ENCODE results near the gene ICAM1. TPM values are rescaled to one million over a fixed set of nuclear protein-coding genes. Genes with fewer than 3 reads are reported as not detected.
A peak's percentile ranks its signal among the peaks of the same experiment; 100 is the strongest.

Gene ICAM1
- total and polyA plus RNA-seq, 7 donors, result 5.4 to 33.1 (median 14.1) TPM

- TF ChIP-seq POLR2AphosphoS5 (IDR thresholded peaks at IDR 0.05) (no peak), EP300 (IDR thresholded peaks at IDR 0.05) (no peak), CTCF (IDR thresholded peaks at IDR 0.05) (no peak), POLR2A (IDR thresholded peaks at IDR 0.05) (no peak)
- H3K4me3 ChIP-seq, result peak overlapping the region; percentile 59 to 76 (median 68)
- H3K4me1 ChIP-seq, result peaks cover 0 to 33% (median 27%) of the 10 kb centered on the region in 4 donors
- WGBS, 2 donors, result 16 to 33% methylated on average over 18 of the region's 18 CpGs
- no peaks in the 10 kb centered on the region for H3K9me3 ChIP-seq
- H3K36me3 ChIP-seq, result peaks cover 25 to 34% (median 32%) of the 10 kb centered on the region in 4 donors
- peak overlapping the region; percentile 84 to 95 (median 91) for H3K27ac ChIP-seq
- DNase-seq, result no peak
- H3K27me3 ChIP-seq, result no peaks in the 10 kb centered on the region
- intact Hi-C loops (cut with DNase I), result loop anchor here (2.0 to 10.0 kb wide), 3 partner anchors 48 to 138 kb away; partner anchors contain the start of genes CDC37, DNMT1 and TYK2
Measured at GRCh38 chr19:10332158-10332964, 61.4 kb downstream of the ICAM1 start.

DNA sequence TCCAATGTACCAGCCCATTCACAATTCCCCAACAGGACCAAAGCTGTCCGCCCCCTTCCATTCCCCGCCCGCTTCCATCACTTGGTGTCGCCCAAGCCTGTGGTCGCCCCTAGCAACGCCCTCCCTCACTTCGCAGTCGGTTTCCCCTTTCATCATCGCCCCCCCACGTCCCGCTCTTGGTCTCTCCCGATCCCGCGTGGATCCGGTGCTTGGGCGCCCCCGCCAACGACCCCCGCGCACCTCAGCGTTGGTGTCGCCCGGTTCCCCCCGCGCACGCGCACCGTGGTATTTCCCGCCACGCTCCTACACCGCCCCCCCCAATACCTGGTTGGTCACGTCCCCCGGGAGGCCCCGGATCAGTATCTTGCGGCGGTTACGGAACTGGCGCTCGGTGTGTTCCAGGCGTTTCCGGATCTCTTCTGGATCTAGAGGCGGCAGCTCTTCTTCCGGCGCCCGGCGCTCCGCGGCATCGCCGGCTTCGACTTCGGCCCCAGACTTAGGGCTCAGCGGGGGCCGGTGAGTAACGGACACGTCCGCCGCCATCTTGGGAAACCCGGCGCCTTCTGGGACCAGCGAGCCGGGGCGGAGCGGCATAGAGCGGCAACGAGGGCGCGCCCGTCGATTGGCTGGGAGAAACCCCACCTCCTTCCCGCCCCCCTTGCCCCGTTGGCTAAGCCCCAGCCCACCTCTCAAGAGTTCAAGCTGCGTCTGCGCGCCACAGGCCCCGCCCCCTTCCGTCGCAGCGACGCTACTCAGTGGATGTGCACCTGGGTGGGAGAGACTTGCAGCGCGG, 62.2 kb downstream of the ICAM1 start, which contains the start of gene RAVER1:
TSS of gene RAVER1 (minus strand) at position 565 of the 793 bp plus-strand sequence. CDS start at position 543, 22 bp downstream.
- Histone ChIP-seq H3K27me3 (no peaks in the 10 kb centered on the region), H3K36me3 (peaks cover 17 to 26% (median 24%) of the 10 kb centered on the region in 4 donors), H3K4me1 (peaks cover 0 to 33% (median 27%) of the 10 kb centered on the region in 4 donors), H3K4me3 (peak within 1 kb of the TSS; percentile 59 to 76 (median 68)), H3K27ac (peak within 1 kb of the TSS; percentile 84 to 95 (median 91)), H3K9me3 (no peaks in the 10 kb centered on the region)
- TF ChIP-seq EP300 (IDR thresholded peaks at IDR 0.05) (no peak), POLR2A (IDR thresholded peaks at IDR 0.05) (peak; percentile 56 to 69), CTCF (IDR thresholded peaks at IDR 0.05) (no peak), POLR2AphosphoS5 (IDR thresholded peaks at IDR 0.05) (peak; percentile 83 to 92 (median 88))
- 1% methylated on average over 82 of the region's 82 CpGs for WGBS, 2 donors
- intact Hi-C loops (cut with DNase I), result loop anchor here (2.0 to 10.0 kb wide), 3 partner anchors 48 to 138 kb away; partner anchors contain the start of genes CDC37, DNMT1 and TYK2
- peak; percentile 99 for DNase-seq

- H3K36me3 ChIP-seq, result peaks cover 9 to 18% (median 15%) of the 10 kb centered on the region in 4 donors
- H3K4me3 ChIP-seq, result peak overlapping the region; percentile 59 to 76 (median 68)
- DNase-seq, result no peak
- intact Hi-C loops (cut with DNase I), result loop anchor here (2.0 to 10.0 kb wide), 3 partner anchors 47 to 139 kb away; partner anchors contain the start of genes CDC37, DNMT1 and TYK2
- TF ChIP-seq EP300 (IDR thresholded peaks at IDR 0.05) (no peak), POLR2A (IDR thresholded peaks at IDR 0.05) (no peak), CTCF (IDR thresholded peaks at IDR 0.05) (no peak), POLR2AphosphoS5 (IDR thresholded peaks at IDR 0.05) (no peak)
- no peaks in the 10 kb centered on the region for H3K9me3 ChIP-seq
- H3K27ac ChIP-seq, result peak overlapping the region; percentile 84 to 95 (median 91)
- H3K4me1 ChIP-seq, result peaks cover 0 to 33% (median 27%) of the 10 kb centered on the region in 4 donors
- no peaks in the 10 kb centered on the region for H3K27me3 ChIP-seq
- WGBS, 2 donors, result 7 to 41% methylated on average over 44 of the region's 44 CpGs
Measured at GRCh38 chr19:10333758-10334587, 63.1 kb downstream of the ICAM1 start.
